ENCODE data around the gene PGBD4. TPM values are rescaled to one million over a fixed set of nuclear protein-coding genes. Genes with fewer than 3 reads are reported as not detected.

PGBD4 gene
- total and polyA plus RNA-seq, 2 donors (not counting 1 experiment from before 2014, with no cell fraction given): 1.4 to 3.0 TPM

GRCh38 chr15:34099914-34100313 lies 2.0 kb upstream of the PGBD4 start:
- Histone ChIP-seq H3K4me3 (replicated peaks in 1 of 4; ENCODE audit: control extremely low read depth in 1 of 4, insufficient read depth in 1 of 4, low read depth in 3 of 4, low read length in 4 of 4) (peak overlapping the region; percentile 81 to 93 (median 86)), H3K27ac (ENCODE audit: insufficient read depth, low read length) (no peak overlapping the region), H4K20me1 (ENCODE audit: control insufficient read depth, extremely low read depth, insufficient read depth, low read length) (no peaks in the 10 kb centered on the region), H3K4me1 (ENCODE audit: control insufficient read depth, extremely low read depth, insufficient read depth, low read length) (peaks cover 5% of the 10 kb centered on the region), H3K9me3 (ENCODE audit: control insufficient read depth, insufficient read depth, low read depth, low read length) (no peaks in the 10 kb centered on the region), H3K4me2 (ENCODE audit: extremely low read depth, insufficient read depth, low read length) (peak overlapping the region; percentile 98), H3K27me3 (ENCODE audit: control insufficient read depth, insufficient read depth, low read length) (no peaks in the 10 kb centered on the region), H3K36me3 (ENCODE audit: control insufficient read depth, insufficient read depth, low read length) (peaks cover 2% of the 10 kb centered on the region), H3K9ac (ENCODE audit: insufficient read depth, low read length) (no peak overlapping the region), H2AFZ (ENCODE audit: low read length) (no peak overlapping the region), H3K79me2 (ENCODE audit: control insufficient read depth, insufficient read depth, low read length) (peaks cover 39% of the 10 kb centered on the region)
- TF ChIP-seq CTCF (conservative IDR thresholded peaks at IDR 0.05 in 1 of 2, IDR thresholded peaks at IDR 0.05 in 1 of 2; ENCODE audit: low read depth in 1 of 2, low read length in 2 of 2) (no peak), EZH2 (IDR thresholded peaks at IDR 0.05; ENCODE audit: low read length, missing control alignments) (no peak)
- DNase-seq (ENCODE audit: low read depth in 2 of 2): no peak

GRCh38 chr15:34102175-34102925 lies 467 bp downstream of the PGBD4 start:
- Histone ChIP-seq H3K9ac (ENCODE audit: insufficient read depth, low read length) (peak overlapping the region; percentile 96), H2AFZ (ENCODE audit: low read length) (peak overlapping the region; percentile 84), H3K36me3 (ENCODE audit: control insufficient read depth, insufficient read depth, low read length) (peaks cover 2% of the 10 kb centered on the region), H3K4me1 (ENCODE audit: control insufficient read depth, extremely low read depth, insufficient read depth, low read length) (peaks cover 5% of the 10 kb centered on the region), H4K20me1 (ENCODE audit: control insufficient read depth, extremely low read depth, insufficient read depth, low read length) (no peaks in the 10 kb centered on the region), H3K4me3 (replicated peaks in 1 of 4; ENCODE audit: control extremely low read depth in 1 of 4, insufficient read depth in 1 of 4, low read depth in 3 of 4, low read length in 4 of 4) (peak overlapping the region; percentile 81 to 93 (median 86)), H3K9me3 (ENCODE audit: control insufficient read depth, insufficient read depth, low read depth, low read length) (no peaks in the 10 kb centered on the region), H3K27ac (ENCODE audit: insufficient read depth, low read length) (peak overlapping the region; percentile 92), H3K27me3 (ENCODE audit: control insufficient read depth, insufficient read depth, low read length) (no peaks in the 10 kb centered on the region), H3K4me2 (ENCODE audit: extremely low read depth, insufficient read depth, low read length) (peak overlapping the region; percentile 64), H3K79me2 (ENCODE audit: control insufficient read depth, insufficient read depth, low read length) (peaks cover 39% of the 10 kb centered on the region)
- DNase-seq (ENCODE audit: low read depth in 2 of 2): no peak
- TF ChIP-seq CTCF (conservative IDR thresholded peaks at IDR 0.05 in 1 of 2, IDR thresholded peaks at IDR 0.05 in 1 of 2; ENCODE audit: low read depth in 1 of 2, low read length in 2 of 2) (no peak), EZH2 (IDR thresholded peaks at IDR 0.05; ENCODE audit: low read length, missing control alignments) (no peak)

- H3K27me3 ChIP-seq (ENCODE audit: control insufficient read depth, insufficient read depth, low read length): no peaks in the 10 kb centered on the region
- H3K4me3 ChIP-seq (replicated peaks in 1 of 4; ENCODE audit: control extremely low read depth in 1 of 4, insufficient read depth in 1 of 4, low read depth in 3 of 4, low read length in 4 of 4): no peak overlapping the region
- H2AFZ ChIP-seq (ENCODE audit: low read length): no peak overlapping the region
- TF ChIP-seq EZH2 (IDR thresholded peaks at IDR 0.05; ENCODE audit: low read length, missing control alignments) (no peak), CTCF (conservative IDR thresholded peaks at IDR 0.05 in 1 of 2, IDR thresholded peaks at IDR 0.05 in 1 of 2; ENCODE audit: low read depth in 1 of 2, low read length in 2 of 2) (no peak)
- no peak overlapping the region for H3K27ac ChIP-seq (ENCODE audit: insufficient read depth, low read length)
- H3K4me2 ChIP-seq (ENCODE audit: extremely low read depth, insufficient read depth, low read length): no peak overlapping the region
- H3K4me1 ChIP-seq (ENCODE audit: control insufficient read depth, extremely low read depth, insufficient read depth, low read length): peaks cover 3% of the 10 kb centered on the region
- no peak for DNase-seq (ENCODE audit: low read depth in 2 of 2)
- no peaks in the 10 kb centered on the region for H3K9me3 ChIP-seq (ENCODE audit: control insufficient read depth, insufficient read depth, low read depth, low read length)
- H3K79me2 ChIP-seq (ENCODE audit: control insufficient read depth, insufficient read depth, low read length): peaks cover 7% of the 10 kb centered on the region
- H3K36me3 ChIP-seq (ENCODE audit: control insufficient read depth, insufficient read depth, low read length): no peaks in the 10 kb centered on the region
- no peak overlapping the region for H3K9ac ChIP-seq (ENCODE audit: insufficient read depth, low read length)
- no peaks in the 10 kb centered on the region for H4K20me1 ChIP-seq (ENCODE audit: control insufficient read depth, extremely low read depth, insufficient read depth, low read length)
Observed at GRCh38 chr15:34106423-34106822, 4.5 kb downstream of the PGBD4 start.

Measured in fibroblast of lung (primary cell).